Peyer's patch (tissue), 4 donors: ENCODE results near the gene NAALADL1.

Source experiments
- CTCF ChIP-seq, 6 experiments: fragments of 450-650 bp in 4 of 6; fragments of 200-600 bp in 2 of 6; sonication (generic) in 1 of 6; IDR thresholded peaks; one replicate each; pipeline ENCODE4 v1.5.1; 2017 to 2019; ENCODE audit warnings: antibody characterized with exemption in 6 of 6, mild to moderate bottlenecking in 3 of 6, moderate library complexity in 1 of 6
- POLR2A ChIP-seq, 2 donors: fragments of 450-650 bp; IDR thresholded peaks; one replicate each; pipeline ENCODE4 v1.5.1; 2017; ENCODE audit warnings: antibody characterized with exemption in 2 of 2, mild to moderate bottlenecking in 2 of 2, moderate library complexity in 2 of 2

GRCh38 chr11:65095974-65096806 lies 37.8 kb upstream of the NAALADL1 start, which contains the start of gene VPS51:
- peak in 4 of 6 experiments; percentile 27 to 42 (median 30) for TF ChIP-seq CTCF (IDR thresholded peaks at IDR 0.05)
- peak; percentile 54 to 56 for TF ChIP-seq POLR2A (IDR thresholded peaks at IDR 0.05)
